CD4-positive, CD25-positive, alpha-beta regulatory T cell (primary cell): ENCODE results near the gene CDK5RAP3. TPM values are rescaled to one million over a fixed set of nuclear protein-coding genes. Genes with fewer than 3 reads are reported as not detected.

Experiments
- ATAC-seq, 2 donors: fragments of 150-1000 bp; cut with Tn5 transposase; one replicate each; pipeline ENCODE4 v1.10.0; 2021; ENCODE audit warnings: low read depth in 2 of 2, moderate number of reproducible peaks in 2 of 2, moderate library complexity in 1 of 2
- DNase-seq, 3 donors: peaks; one replicate each; pipeline versions ENCODE4 v3.0.0 to v3.0.0-alpha.2; 2012 to 2022; ENCODE audit warnings: mixed read lengths in 1 of 3
- H3K27ac ChIP-seq: one replicate; pipeline ENCODE4 v1.7.0; 2013; ENCODE audit warnings: mild to moderate bottlenecking, low read length; ENCODE audit not compliant: insufficient read depth, poor library complexity, severe bottlenecking
- H3K27me3 ChIP-seq: one replicate; pipeline ENCODE4 v1.7.0; 2013; ENCODE audit warnings: low read length; ENCODE audit not compliant: control insufficient read depth, insufficient read depth
- H3K36me3 ChIP-seq: one replicate; pipeline ENCODE4 v1.7.0; 2013; ENCODE audit warnings: mild to moderate bottlenecking, low read length, moderate library complexity; ENCODE audit not compliant: control insufficient read depth, insufficient read depth
- H3K4me1 ChIP-seq: 2 replicates; pipeline ENCODE4 v1.7.0; 2013; ENCODE audit warnings: mild to moderate bottlenecking, low read length; ENCODE audit not compliant: insufficient read depth, control insufficient read depth, poor library complexity, severe bottlenecking
- H3K4me3 ChIP-seq: one replicate; pipeline ENCODE4 v1.7.0; 2013; ENCODE audit warnings: low read depth, mild to moderate bottlenecking, low read length, moderate library complexity
- H3K9me3 ChIP-seq, 2 experiments: 1 replicate in 1 of 2; 2 replicates in 1 of 2; pipeline ENCODE4 v1.7.0; 2013; ENCODE audit warnings: low read length in 2 of 2, mild to moderate bottlenecking in 1 of 2, moderate library complexity in 1 of 2; ENCODE audit not compliant: control insufficient read depth in 2 of 2
- H3K27ac Mint-ChIP-seq, 3 donors: one replicate each; pipeline ENCODE4 v1.8.0; 2020 to 2022; ENCODE audit warnings: mild to moderate bottlenecking in 3 of 3, mixed read lengths in 3 of 3, moderate library complexity in 2 of 3
- H3K27me3 Mint-ChIP-seq: one replicate; pipeline ENCODE4 v1.8.0; 2022; ENCODE audit warnings: mild to moderate bottlenecking, mixed read lengths
- H3K36me3 Mint-ChIP-seq: one replicate; pipeline ENCODE4 v1.8.0; 2020; ENCODE audit warnings: mixed read lengths
- H3K4me1 Mint-ChIP-seq, 4 donors: one replicate each; pipeline ENCODE4 v1.8.0; 2020 to 2022; ENCODE audit warnings: mixed read lengths in 4 of 4, mild to moderate bottlenecking in 1 of 4
- H3K4me3 Mint-ChIP-seq, 4 donors: one replicate each; pipeline ENCODE4 v1.8.0; 2020 to 2022; ENCODE audit warnings: mild to moderate bottlenecking in 4 of 4, mixed read lengths in 4 of 4, moderate library complexity in 3 of 4
- H3K9me3 Mint-ChIP-seq, 7 donors: one replicate each; pipeline ENCODE4 v1.8.0; 2020 to 2022; ENCODE audit warnings: mixed read lengths in 7 of 7, mild to moderate bottlenecking in 3 of 7, moderate library complexity in 2 of 7
- polyA plus RNA-seq, 4 donors: library from polyadenylated mRNA; unstranded; fragments of 300-500 nt; fragmentation: Illumina TruSeq; gene quantifications; one replicate each; pipeline ENCODE4 v1.2.3, GENCODE V29; 2021
- total RNA-seq: library from RNA; stranded (reverse); gene quantifications from one replicate; pipeline ENCODE4 v1.2.3, GENCODE V29; 2022

CDK5RAP3 gene
- total and polyA plus RNA-seq, 5 donors from 2014 or later: 68.9 to 256 (median 72.1) TPM

GRCh38 chr17:48024149-48025039, 53.5 kb downstream of the CDK5RAP3 start:
- peak overlapping the region; percentile 34 to 93 (median 87) for H3K27ac Mint-ChIP-seq
- peak; percentile 1 to 4 for ATAC-seq
- Histone ChIP-seq H3K27me3 (no peaks in the 10 kb centered on the region), H3K9me3 (no peaks in the 10 kb centered on the region), H3K4me3 (peak overlapping the region; percentile 86), H3K36me3 (no peaks in the 10 kb centered on the region), H3K4me1 (peaks cover 34% of the 10 kb centered on the region), H3K27ac (peak overlapping the region; percentile 70)
- H3K9me3 Mint-ChIP-seq: peaks cover 0 to 2% (median 0%) of the 10 kb centered on the region in 7 donors
- peak; percentile 24 to 79 (median 55) for DNase-seq
- H3K36me3 Mint-ChIP-seq: no peaks in the 10 kb centered on the region
- peaks cover 45% of the 10 kb centered on the region for H3K27me3 Mint-ChIP-seq
- peaks cover 6 to 38% (median 23%) of the 10 kb centered on the region in 4 donors for H3K4me1 Mint-ChIP-seq
- peak overlapping the region; percentile 86 to 95 (median 92) for H3K4me3 Mint-ChIP-seq

GRCh38 chr17:48025040-48025903, 54.4 kb downstream of the CDK5RAP3 start:
- peaks cover 34% of the 10 kb centered on the region for H3K4me1 ChIP-seq
- H3K27ac ChIP-seq: peak overlapping the region; percentile 70
- H3K27me3 Mint-ChIP-seq: peaks cover 41% of the 10 kb centered on the region
- no peaks in the 10 kb centered on the region for H3K27me3 ChIP-seq
- peak overlapping the region; percentile 86 to 95 (median 92) for H3K4me3 Mint-ChIP-seq
- DNase-seq: peak; percentile 96 to 97 (median 96)
- H3K4me1 Mint-ChIP-seq: peaks cover 6 to 38% (median 23%) of the 10 kb centered on the region in 4 donors
- peak; percentile 90 to 92 for ATAC-seq
- H3K27ac Mint-ChIP-seq: peak overlapping the region; percentile 34 to 93 (median 87)
- no peaks in the 10 kb centered on the region for H3K36me3 Mint-ChIP-seq
- H3K36me3 ChIP-seq: no peaks in the 10 kb centered on the region
- peaks cover 0 to 2% (median 0%) of the 10 kb centered on the region in 7 donors for H3K9me3 Mint-ChIP-seq
- no peaks in the 10 kb centered on the region for H3K9me3 ChIP-seq
- H3K4me3 ChIP-seq: peak overlapping the region; percentile 86

GRCh38 chr17:48025904-48026501, 55.1 kb downstream of the CDK5RAP3 start:
- H3K27ac Mint-ChIP-seq: no peak overlapping the region
- H3K27ac ChIP-seq: no peak overlapping the region

GRCh38 chr17:48026502-48027321, 55.8 kb downstream of the CDK5RAP3 start:
- H3K27me3 Mint-ChIP-seq: peaks cover 45% of the 10 kb centered on the region
- no peak overlapping the region for H3K4me3 ChIP-seq
- peaks cover 6 to 38% (median 23%) of the 10 kb centered on the region in 4 donors for H3K4me1 Mint-ChIP-seq
- H3K9me3 ChIP-seq: no peaks in the 10 kb centered on the region
- H3K9me3 Mint-ChIP-seq: peaks cover 0 to 2% (median 0%) of the 10 kb centered on the region in 7 donors
- ATAC-seq (no peak), DNase-seq (peak; percentile 53 to 79 (median 61))
- no peaks in the 10 kb centered on the region for H3K36me3 ChIP-seq
- no peaks in the 10 kb centered on the region for H3K36me3 Mint-ChIP-seq
- H3K27me3 ChIP-seq: peaks cover 4% of the 10 kb centered on the region
- peaks cover 34% of the 10 kb centered on the region for H3K4me1 ChIP-seq
- no peak overlapping the region for H3K27ac ChIP-seq
- peak overlapping the region in 3 of 4 donors; percentile 41 to 93 (median 69) for H3K4me3 Mint-ChIP-seq
- H3K27ac Mint-ChIP-seq: no peak overlapping the region

More at GRCh38 chr17:48025904-48026501, 55.1 kb downstream of the CDK5RAP3 start:
- H3K9me3 ChIP-seq: no peaks in the 10 kb centered on the region
- peaks cover 34% of the 10 kb centered on the region for H3K4me1 ChIP-seq
- H3K4me3 Mint-ChIP-seq: peak overlapping the region; percentile 69 to 93 (median 88)
- no peaks in the 10 kb centered on the region for H3K36me3 ChIP-seq
- H3K27me3 Mint-ChIP-seq: peaks cover 41% of the 10 kb centered on the region
- H3K9me3 Mint-ChIP-seq: peaks cover 0 to 2% (median 0%) of the 10 kb centered on the region in 7 donors
- H3K27me3 ChIP-seq: no peaks in the 10 kb centered on the region
- H3K36me3 Mint-ChIP-seq: no peaks in the 10 kb centered on the region
- ATAC-seq: no peak
- H3K4me3 ChIP-seq: peak overlapping the region; percentile 86
- no peak for DNase-seq
- peaks cover 6 to 38% (median 23%) of the 10 kb centered on the region in 4 donors for H3K4me1 Mint-ChIP-seq

GRCh38 chr17:48027322-48027981, 56.5 kb downstream of the CDK5RAP3 start:
- H3K9me3 Mint-ChIP-seq: peaks cover 0 to 2% (median 0%) of the 10 kb centered on the region in 7 donors
- H3K4me1 Mint-ChIP-seq: peaks cover 6 to 38% (median 23%) of the 10 kb centered on the region in 4 donors
- Histone ChIP-seq H3K9me3 (no peaks in the 10 kb centered on the region), H3K4me1 (peaks cover 34% of the 10 kb centered on the region), H3K27ac (no peak overlapping the region), H3K27me3 (peaks cover 4% of the 10 kb centered on the region), H3K4me3 (no peak overlapping the region), H3K36me3 (no peaks in the 10 kb centered on the region)
- ATAC-seq (no peak), DNase-seq (no peak)
- no peaks in the 10 kb centered on the region for H3K36me3 Mint-ChIP-seq
- no peak overlapping the region for H3K27ac Mint-ChIP-seq
- peak overlapping the region in 2 of 4 donors; percentile 21 to 31 for H3K4me3 Mint-ChIP-seq
- peaks cover 47% of the 10 kb centered on the region for H3K27me3 Mint-ChIP-seq

- Mint-ChIP-seq H3K9me3 (peaks cover 0 to 2% (median 0%) of the 10 kb centered on the region in 7 donors), H3K4me1 (peaks cover 6 to 32% (median 20%) of the 10 kb centered on the region in 4 donors)
These were observed 57.8 kb downstream of the CDK5RAP3 start for GRCh38 chr17:48028736-48029135.

More at GRCh38 chr17:48028736-48029135, 57.8 kb downstream of the CDK5RAP3 start:
- H3K36me3 Mint-ChIP-seq: no peaks in the 10 kb centered on the region
- Histone ChIP-seq H3K4me3 (no peak overlapping the region), H3K36me3 (no peaks in the 10 kb centered on the region), H3K9me3 (no peaks in the 10 kb centered on the region), H3K27me3 (peaks cover 11% of the 10 kb centered on the region), H3K27ac (no peak overlapping the region), H3K4me1 (peaks cover 25% of the 10 kb centered on the region)
- DNase-seq (no peak), ATAC-seq (no peak)
- H3K27me3 Mint-ChIP-seq: peaks cover 53% of the 10 kb centered on the region
- H3K27ac Mint-ChIP-seq: no peak overlapping the region
- no peak overlapping the region for H3K4me3 Mint-ChIP-seq
